H9 (cell line): ENCODE results near the gene MARCHF10. TPM values are rescaled to one million over a fixed set of nuclear protein-coding genes. Genes with fewer than 3 reads are reported as not detected.

ENCODE experiments used
- DNase-seq: peaks from one replicate; pipeline ENCODE4 v3.0.0-alpha.2; 2017
- H2AFZ ChIP-seq: one replicate; pipeline ENCODE4 v1.6.1; 2013; ENCODE audit warnings: mild to moderate bottlenecking, low read length, control low read depth, moderate library complexity
- H2AK5ac ChIP-seq: 2 replicates; pipeline ENCODE4 v1.6.1; 2013; ENCODE audit warnings: low read length, control low read depth, mixed read lengths; ENCODE audit not compliant: insufficient read length
- H2BK120ac ChIP-seq: one replicate; pipeline ENCODE4 v1.6.1; 2013; ENCODE audit warnings: low read depth, mild to moderate bottlenecking, low read length, control low read depth, inconsistent platforms; ENCODE audit not compliant: poor library complexity, severe bottlenecking
- H2BK12ac ChIP-seq: 2 replicates; pipeline ENCODE4 v1.6.1; 2013; ENCODE audit warnings: low read length, control low read depth, mixed read lengths, low read depth; ENCODE audit not compliant: insufficient read length
- H2BK15ac ChIP-seq: 2 replicates; pipeline ENCODE4 v1.6.1; 2013; ENCODE audit warnings: low read depth, low read length, control low read depth
- H2BK20ac ChIP-seq: one replicate; pipeline ENCODE4 v1.6.1; 2013; ENCODE audit warnings: low read depth, mild to moderate bottlenecking, low read length, control low read depth, inconsistent platforms; ENCODE audit not compliant: poor library complexity, severe bottlenecking
- H2BK5ac ChIP-seq: 2 replicates; pipeline ENCODE4 v1.6.1; 2013; ENCODE audit warnings: low read length, control low read depth, mixed read lengths; ENCODE audit not compliant: insufficient read length
- H3K14ac ChIP-seq: 2 replicates; pipeline ENCODE4 v1.6.1; 2013; ENCODE audit warnings: low read length, control low read depth; ENCODE audit not compliant: insufficient read depth
- H3K18ac ChIP-seq: 2 replicates; pipeline ENCODE4 v1.6.1; 2013; ENCODE audit warnings: low read depth, mild to moderate bottlenecking, mixed read lengths, low read length, control low read depth; ENCODE audit not compliant: insufficient read length
- H3K23ac ChIP-seq: 2 replicates; pipeline ENCODE4 v1.6.1; 2013; ENCODE audit warnings: low read length, control low read depth, mixed read lengths, low read depth; ENCODE audit not compliant: insufficient read length
- H3K23me2 ChIP-seq: 2 replicates; pipeline ENCODE4 v1.6.1; 2013; ENCODE audit warnings: low read depth, mild to moderate bottlenecking, mixed read lengths, low read length, control low read depth; ENCODE audit not compliant: insufficient read length, poor library complexity, severe bottlenecking
- H3K27ac ChIP-seq: 2 replicates; pipeline ENCODE4 v1.5.1; 2013; ENCODE audit warnings: low read length, control low read depth, mixed read lengths, low read depth; ENCODE audit not compliant: insufficient read length
- H3K27me3 ChIP-seq: 2 replicates; pipeline ENCODE4 v1.6.1; 2013; ENCODE audit warnings: low read length, control low read depth, inconsistent platforms; ENCODE audit not compliant: insufficient read depth
- H3K4ac ChIP-seq: 2 replicates; pipeline ENCODE4 v1.6.1; 2013; ENCODE audit warnings: low read depth, mild to moderate bottlenecking, control low read depth, inconsistent platforms, low read length, moderate library complexity
- H3K4me1 ChIP-seq: 2 replicates; pipeline ENCODE4 v1.6.1; 2013; ENCODE audit warnings: low read length, control low read depth, inconsistent platforms; ENCODE audit not compliant: insufficient read depth
- H3K4me2 ChIP-seq: 2 replicates; pipeline ENCODE4 v1.6.1; 2013; ENCODE audit warnings: low read length, control low read depth, mixed read lengths; ENCODE audit not compliant: insufficient read length, insufficient read depth
- H3K56ac ChIP-seq: 2 replicates; pipeline ENCODE4 v1.6.1; 2013; ENCODE audit warnings: low read depth, mild to moderate bottlenecking, mixed read lengths, low read length, control low read depth; ENCODE audit not compliant: insufficient read length
- H3K79me1 ChIP-seq: 2 replicates; pipeline ENCODE4 v1.6.1; 2013; ENCODE audit warnings: low read depth, mild to moderate bottlenecking, moderate library complexity, low read length, control low read depth, inconsistent platforms; ENCODE audit not compliant: insufficient read depth, poor library complexity, severe bottlenecking
- H3K79me2 ChIP-seq: 2 replicates; pipeline ENCODE4 v1.6.1; 2013; ENCODE audit warnings: low read length, control low read depth, inconsistent platforms; ENCODE audit not compliant: insufficient read depth
- H3K9ac ChIP-seq: 2 replicates; pipeline ENCODE4 v1.6.1; 2013; ENCODE audit warnings: low read length, control low read depth, mixed read lengths; ENCODE audit not compliant: insufficient read length; ENCODE audit errors: extremely low read depth
- H3K9me3 ChIP-seq: one replicate; pipeline ENCODE4 v1.6.1; 2013; ENCODE audit warnings: low read depth, low read length, inconsistent platforms; ENCODE audit not compliant: control insufficient read depth
- H3T11ph ChIP-seq: one replicate; pipeline ENCODE4 v1.6.1; 2013; ENCODE audit warnings: mild to moderate bottlenecking, low read length, control low read depth, inconsistent platforms
- H4K20me1 ChIP-seq: one replicate; pipeline ENCODE4 v1.6.1; 2013; ENCODE audit not compliant: control insufficient read depth, insufficient read length, insufficient read depth
- H4K5ac ChIP-seq: 2 replicates; pipeline ENCODE4 v1.6.1; 2013; ENCODE audit warnings: low read depth, mild to moderate bottlenecking, mixed read lengths, low read length, control low read depth; ENCODE audit not compliant: insufficient read length
- H4K8ac ChIP-seq: replicated peaks from 2 replicates; pipeline ENCODE4 v1.6.1; 2013; ENCODE audit warnings: low read length, control low read depth, mixed read lengths, low read depth; ENCODE audit not compliant: insufficient read length
- H4K91ac ChIP-seq: 2 replicates; pipeline ENCODE4 v1.6.1; 2013; ENCODE audit warnings: low read depth, mild to moderate bottlenecking, moderate library complexity, mixed read lengths, low read length, control low read depth; ENCODE audit not compliant: insufficient read length
- H3K27ac Mint-ChIP-seq, 3 experiments: 2 replicates in 2 of 3; 3 replicates in 1 of 3; pipeline ENCODE4 v1.8.0; 2020 to 2021; ENCODE audit warnings: mixed read lengths in 3 of 3, mild to moderate bottlenecking in 1 of 3, moderate library complexity in 1 of 3
- H3K27me3 Mint-ChIP-seq: 2 replicates; pipeline ENCODE4 v1.8.0; 2021; ENCODE audit warnings: low read depth, mild to moderate bottlenecking, moderate library complexity, mixed read lengths
- H3K36me3 Mint-ChIP-seq, 3 experiments: 2 replicates in 2 of 3; 3 replicates in 1 of 3; pipeline ENCODE4 v1.8.0; 2020 to 2021; ENCODE audit warnings: low read depth in 3 of 3, mixed read lengths in 3 of 3; ENCODE audit not compliant: insufficient read depth in 1 of 3
- H3K4me1 Mint-ChIP-seq, 2 experiments: 2 replicates each; pipeline ENCODE4 v1.8.0; 2020; ENCODE audit warnings: mixed read lengths in 2 of 2
- H3K4me3 Mint-ChIP-seq, 2 experiments: 2 replicates in 1 of 2; 3 replicates in 1 of 2; pipeline ENCODE4 v1.8.0; 2020 to 2021; ENCODE audit warnings: mild to moderate bottlenecking in 2 of 2, mixed read lengths in 2 of 2, moderate library complexity in 1 of 2
- H3K9me3 Mint-ChIP-seq, 2 experiments: 2 replicates in 1 of 2; 3 replicates in 1 of 2; pipeline ENCODE4 v1.8.0; 2020; ENCODE audit warnings: mild to moderate bottlenecking in 2 of 2, mixed read lengths in 2 of 2, moderate library complexity in 1 of 2
- WGBS: extraction: QIAGEN DNeasy Blood & Tissue Kit; methylation state at CpG from one replicate; pipeline ENCODE4 v1.1.7; 2013; ENCODE audit warnings: missing lambda C conversion rate, low lambda C conversion rate, mixed read lengths; ENCODE audit not compliant: insufficient read length; ENCODE audit errors: extremely low coverage; 5-methylcytosine and 5-hydroxymethylcytosine counted together
- total RNA-seq: library from RNA; stranded (reverse); gene quantifications from 2 replicates; pipeline ENCODE4 v1.2.1, GENCODE V29; 2021
- TF ChIP-seq, protein P1 (sequence below): fragments of 200-600 bp; sonication (generic); conservative IDR thresholded peaks from 3 replicates; pipeline ENCODE4 v1.8.0; 2021; ENCODE audit warnings: antibody characterized with exemption, mild to moderate bottlenecking

The MARCHF10 gene
- total RNA-seq, 1 experiment from 2014 or later, result not detected

DNA sequence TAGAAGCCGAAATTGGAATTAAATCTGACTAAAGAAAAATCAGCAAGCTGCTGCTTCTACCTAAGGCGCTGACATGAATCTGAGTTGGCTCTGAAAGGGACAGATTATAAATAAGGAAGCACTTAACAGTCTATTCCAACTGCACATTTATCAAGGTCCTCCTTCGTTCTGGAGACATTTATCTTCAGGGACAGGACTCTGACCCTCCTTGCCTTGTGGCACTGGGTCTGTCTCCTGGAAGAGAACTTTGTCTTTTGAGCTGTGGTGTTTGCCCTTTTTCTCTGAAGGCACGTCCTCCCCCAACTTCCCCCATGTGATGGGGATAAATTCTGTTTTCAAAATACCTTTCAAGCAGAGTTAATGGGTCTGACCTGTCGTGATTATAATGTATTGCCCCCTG is 47.0 kb upstream of the MARCHF10 start:
- H3K79me2 ChIP-seq, result no peaks in the 10 kb centered on the region
- no peaks in the 10 kb centered on the region for H3K23me2 ChIP-seq
- no peaks in the 10 kb centered on the region for H3K79me1 ChIP-seq
- no peak overlapping the region for H3K9ac ChIP-seq
- no peak overlapping the region; a peak in 1 of 7 replicates for H3K27ac Mint-ChIP-seq
- H3K27me3 Mint-ChIP-seq, result peaks cover 2% of the 10 kb centered on the region
- no peak overlapping the region for H3K4ac ChIP-seq
- no peak overlapping the region for H3K4me3 Mint-ChIP-seq
- no peak overlapping the region for H3K27ac ChIP-seq
- peak overlapping the region; percentile 27 for H4K5ac ChIP-seq
- no peaks in the 10 kb centered on the region for H3K36me3 Mint-ChIP-seq
- no peak overlapping the region for H2BK15ac ChIP-seq
- no peak overlapping the region for H2BK120ac ChIP-seq
- no peak overlapping the region for H4K91ac ChIP-seq
- WGBS, result no CpG with 5 or more reads among the region's 5 CpGs
- no peak overlapping the region for H3K14ac ChIP-seq
- no peaks in the 10 kb centered on the region for H3K9me3 Mint-ChIP-seq
- DNase-seq, result peak; percentile 10
- no peaks in the 10 kb centered on the region for H3K4me1 Mint-ChIP-seq
- H3K4me1 ChIP-seq, result no peaks in the 10 kb centered on the region
- H2BK5ac ChIP-seq, result no peak overlapping the region
- no peaks in the 10 kb centered on the region for H3K27me3 ChIP-seq
- H4K8ac ChIP-seq, result no peak overlapping the region
- H3T11ph ChIP-seq, result no peak overlapping the region
- H2AK5ac ChIP-seq, result no peak overlapping the region
- no peak overlapping the region for H3K23ac ChIP-seq
- no peak overlapping the region for H3K18ac ChIP-seq
- H4K20me1 ChIP-seq, result no peaks in the 10 kb centered on the region
- H3K9me3 ChIP-seq, result no peaks in the 10 kb centered on the region
- no peak overlapping the region for H3K4me2 ChIP-seq
- H2BK12ac ChIP-seq, result no peak overlapping the region
- TF ChIP-seq, protein P1, sequence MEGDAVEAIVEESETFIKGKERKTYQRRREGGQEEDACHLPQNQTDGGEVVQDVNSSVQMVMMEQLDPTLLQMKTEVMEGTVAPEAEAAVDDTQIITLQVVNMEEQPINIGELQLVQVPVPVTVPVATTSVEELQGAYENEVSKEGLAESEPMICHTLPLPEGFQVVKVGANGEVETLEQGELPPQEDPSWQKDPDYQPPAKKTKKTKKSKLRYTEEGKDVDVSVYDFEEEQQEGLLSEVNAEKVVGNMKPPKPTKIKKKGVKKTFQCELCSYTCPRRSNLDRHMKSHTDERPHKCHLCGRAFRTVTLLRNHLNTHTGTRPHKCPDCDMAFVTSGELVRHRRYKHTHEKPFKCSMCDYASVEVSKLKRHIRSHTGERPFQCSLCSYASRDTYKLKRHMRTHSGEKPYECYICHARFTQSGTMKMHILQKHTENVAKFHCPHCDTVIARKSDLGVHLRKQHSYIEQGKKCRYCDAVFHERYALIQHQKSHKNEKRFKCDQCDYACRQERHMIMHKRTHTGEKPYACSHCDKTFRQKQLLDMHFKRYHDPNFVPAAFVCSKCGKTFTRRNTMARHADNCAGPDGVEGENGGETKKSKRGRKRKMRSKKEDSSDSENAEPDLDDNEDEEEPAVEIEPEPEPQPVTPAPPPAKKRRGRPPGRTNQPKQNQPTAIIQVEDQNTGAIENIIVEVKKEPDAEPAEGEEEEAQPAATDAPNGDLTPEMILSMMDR, result no peak
- H2AFZ ChIP-seq, result no peak overlapping the region
- no peak overlapping the region for H2BK20ac ChIP-seq
- H3K56ac ChIP-seq, result no peak overlapping the region
